ENCODE data around the gene DNAH9.

DNAH9 gene

DNA sequence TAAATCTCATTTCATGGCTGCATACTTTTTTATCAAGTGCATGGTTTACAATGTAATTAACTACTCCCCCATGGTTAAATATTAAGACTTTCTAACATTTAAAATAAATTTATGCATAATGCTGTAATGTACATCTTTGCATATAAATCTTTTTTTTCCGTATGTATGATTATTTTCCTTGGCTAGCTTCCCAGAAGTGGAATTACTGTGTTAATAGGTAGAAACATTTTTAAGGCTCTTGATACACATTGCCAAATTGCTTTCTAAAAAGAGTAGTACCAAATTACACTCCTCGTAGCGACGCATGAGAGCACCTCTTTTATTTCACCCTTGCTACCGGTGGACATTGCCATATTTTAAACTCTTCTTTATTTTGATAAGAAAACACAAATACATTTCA, 141.1 kb downstream of the DNAH9 start:
- no peak for DNase-seq (ENCODE audit: low read depth, low spot score)
- no peak overlapping the region for H3K4me3 ChIP-seq (ENCODE audit: low read depth, low read length)
- ChIA-PET POLR2A (no interaction called here), CTCF (no interaction called here)
- TF ChIP-seq, protein P1, sequence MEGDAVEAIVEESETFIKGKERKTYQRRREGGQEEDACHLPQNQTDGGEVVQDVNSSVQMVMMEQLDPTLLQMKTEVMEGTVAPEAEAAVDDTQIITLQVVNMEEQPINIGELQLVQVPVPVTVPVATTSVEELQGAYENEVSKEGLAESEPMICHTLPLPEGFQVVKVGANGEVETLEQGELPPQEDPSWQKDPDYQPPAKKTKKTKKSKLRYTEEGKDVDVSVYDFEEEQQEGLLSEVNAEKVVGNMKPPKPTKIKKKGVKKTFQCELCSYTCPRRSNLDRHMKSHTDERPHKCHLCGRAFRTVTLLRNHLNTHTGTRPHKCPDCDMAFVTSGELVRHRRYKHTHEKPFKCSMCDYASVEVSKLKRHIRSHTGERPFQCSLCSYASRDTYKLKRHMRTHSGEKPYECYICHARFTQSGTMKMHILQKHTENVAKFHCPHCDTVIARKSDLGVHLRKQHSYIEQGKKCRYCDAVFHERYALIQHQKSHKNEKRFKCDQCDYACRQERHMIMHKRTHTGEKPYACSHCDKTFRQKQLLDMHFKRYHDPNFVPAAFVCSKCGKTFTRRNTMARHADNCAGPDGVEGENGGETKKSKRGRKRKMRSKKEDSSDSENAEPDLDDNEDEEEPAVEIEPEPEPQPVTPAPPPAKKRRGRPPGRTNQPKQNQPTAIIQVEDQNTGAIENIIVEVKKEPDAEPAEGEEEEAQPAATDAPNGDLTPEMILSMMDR (IDR thresholded peaks at IDR 0.05; ENCODE audit: insufficient read depth, low read length, missing control alignments), result no peak

DNA sequence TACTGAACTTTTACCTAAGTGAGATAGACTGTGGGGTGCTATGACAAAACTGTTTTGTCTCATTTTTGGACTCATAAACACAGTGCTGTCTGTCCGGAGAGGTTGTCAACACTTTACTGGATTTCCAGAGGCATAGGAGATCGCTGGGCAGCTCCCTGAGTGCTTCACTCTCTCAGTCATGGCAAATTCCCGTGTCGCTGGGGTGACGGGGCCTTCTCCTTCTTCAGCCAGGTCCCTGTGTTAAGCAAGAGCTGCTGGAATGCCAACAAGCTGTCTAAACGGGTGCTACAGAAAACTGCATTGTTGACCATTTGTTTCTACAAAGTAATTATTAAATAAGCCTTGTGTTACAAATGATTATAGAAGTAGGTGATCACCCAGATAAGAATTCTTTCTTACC, 141.6 kb downstream of the DNAH9 start:
- ChIA-PET CTCF (no interaction called here), POLR2A (no interaction called here)
- TF ChIP-seq, protein P1 (IDR thresholded peaks at IDR 0.05; ENCODE audit: insufficient read depth, low read length, missing control alignments), result no peak
- H3K4me3 ChIP-seq (ENCODE audit: low read depth, low read length), result no peak overlapping the region
- DNase-seq (ENCODE audit: low read depth, low spot score), result no peak

- ChIA-PET CTCF (no interaction called here), POLR2A (no interaction called here)
- no peak overlapping the region for H3K4me3 ChIP-seq (ENCODE audit: low read depth, low read length)
- DNase-seq (ENCODE audit: low read depth, low spot score), result no peak
- TF ChIP-seq, protein P1 (IDR thresholded peaks at IDR 0.05; ENCODE audit: insufficient read depth, low read length, missing control alignments), result no peak
These were observed 144.6 kb downstream of the DNAH9 start for GRCh38 chr17:11742886-11743285.

- CTCF ChIA-PET, result no interaction called here
- H3K4me3 ChIP-seq (ENCODE audit: low read depth, low read length), result no peak overlapping the region
- no peak for DNase-seq (ENCODE audit: low read depth, low spot score)
- POLR2A ChIA-PET, result no interaction called here
- TF ChIP-seq, protein P1 (IDR thresholded peaks at IDR 0.05; ENCODE audit: insufficient read depth, low read length, missing control alignments), result no peak
These were observed 146.4 kb downstream of the DNAH9 start for GRCh38 chr17:11744696-11745095.

- CTCF ChIA-PET, result no interaction called here
- POLR2A ChIA-PET, result no interaction called here
- no peak overlapping the region for H3K4me3 ChIP-seq (ENCODE audit: low read depth, low read length)
- TF ChIP-seq, protein P1 (IDR thresholded peaks at IDR 0.05; ENCODE audit: insufficient read depth, low read length, missing control alignments), result no peak
- DNase-seq (ENCODE audit: low read depth, low spot score), result no peak
These were observed 149.2 kb downstream of the DNAH9 start for GRCh38 chr17:11747441-11747840.

- CTCF ChIA-PET, result no interaction called here
These were observed 159.5 kb downstream of the DNAH9 start for GRCh38 chr17:11757815-11758214.

More at GRCh38 chr17:11757815-11758214, 159.5 kb downstream of the DNAH9 start:
- TF ChIP-seq, protein P1 (IDR thresholded peaks at IDR 0.05; ENCODE audit: insufficient read depth, low read length, missing control alignments), result no peak
- no peak overlapping the region for H3K4me3 ChIP-seq (ENCODE audit: low read depth, low read length)
- DNase-seq (ENCODE audit: low read depth, low spot score), result no peak
- POLR2A ChIA-PET, result no interaction called here
